GM23248 (cell line): Measurements from ENCODE around the gene LEFTY1.

Source experiments
- EZH2 ChIP-seq: fragments of 200-600 bp; sonication (generic); IDR thresholded peaks from 2 replicates; pipeline ENCODE4 v1.6.1; 2018; ENCODE audit warnings: antibody characterized with exemption, mild to moderate bottlenecking; ENCODE audit not compliant: insufficient read depth, poor library complexity, severe bottlenecking
- EZH2phosphoT487 ChIP-seq: fragments of 200-600 bp; sonication (generic); IDR thresholded peaks from 2 replicates; pipeline ENCODE4 v1.6.1; 2018; ENCODE audit warnings: antibody characterized with exemption, moderate library complexity, mild to moderate bottlenecking, low read depth; ENCODE audit not compliant: insufficient read depth

GRCh38 chr1:225889743-225890142 is 797 bp upstream of the LEFTY1 start:
- no peak for TF ChIP-seq EZH2
- TF ChIP-seq EZH2phosphoT487: no peak
